GM12875 (cell line): Measurements from ENCODE around the gene RHOH.

Experiments used
- H3K4me3 ChIP-seq: one replicate; pipeline ENCODE4 v1.5.1; 2011; ENCODE audit warnings: low read depth, low read length, control low read depth
- TF ChIP-seq, protein P1 (sequence below): IDR thresholded peaks from 2 replicates; pipeline ENCODE4 v1.5.1; 2011; ENCODE audit warnings: low read depth, mild to moderate bottlenecking, control low read depth, inconsistent platforms, low read length, moderate library complexity, borderline replicate concordance; ENCODE audit not compliant: insufficient read depth

RHOH gene

DNA sequence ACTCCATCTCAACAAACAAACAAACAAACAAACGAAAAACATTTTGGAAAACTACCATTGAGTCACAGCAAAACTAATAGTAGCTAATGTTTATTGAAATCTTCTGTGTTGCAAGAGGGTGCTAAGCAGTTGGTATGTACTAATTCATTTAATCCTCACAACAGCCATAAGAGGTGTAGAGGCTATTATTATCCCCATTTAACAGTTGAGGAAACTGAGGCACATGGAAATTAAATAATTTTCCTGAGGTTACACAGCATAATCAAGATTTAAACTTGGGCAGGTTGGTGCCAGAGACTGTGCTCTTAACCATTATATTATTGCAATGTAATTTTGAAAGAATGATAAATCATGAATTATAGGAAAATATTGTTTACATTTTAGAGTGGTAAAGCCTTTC is 17.5 kb upstream of the RHOH start:
- TF ChIP-seq, protein P1, sequence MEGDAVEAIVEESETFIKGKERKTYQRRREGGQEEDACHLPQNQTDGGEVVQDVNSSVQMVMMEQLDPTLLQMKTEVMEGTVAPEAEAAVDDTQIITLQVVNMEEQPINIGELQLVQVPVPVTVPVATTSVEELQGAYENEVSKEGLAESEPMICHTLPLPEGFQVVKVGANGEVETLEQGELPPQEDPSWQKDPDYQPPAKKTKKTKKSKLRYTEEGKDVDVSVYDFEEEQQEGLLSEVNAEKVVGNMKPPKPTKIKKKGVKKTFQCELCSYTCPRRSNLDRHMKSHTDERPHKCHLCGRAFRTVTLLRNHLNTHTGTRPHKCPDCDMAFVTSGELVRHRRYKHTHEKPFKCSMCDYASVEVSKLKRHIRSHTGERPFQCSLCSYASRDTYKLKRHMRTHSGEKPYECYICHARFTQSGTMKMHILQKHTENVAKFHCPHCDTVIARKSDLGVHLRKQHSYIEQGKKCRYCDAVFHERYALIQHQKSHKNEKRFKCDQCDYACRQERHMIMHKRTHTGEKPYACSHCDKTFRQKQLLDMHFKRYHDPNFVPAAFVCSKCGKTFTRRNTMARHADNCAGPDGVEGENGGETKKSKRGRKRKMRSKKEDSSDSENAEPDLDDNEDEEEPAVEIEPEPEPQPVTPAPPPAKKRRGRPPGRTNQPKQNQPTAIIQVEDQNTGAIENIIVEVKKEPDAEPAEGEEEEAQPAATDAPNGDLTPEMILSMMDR, result no peak

GRCh38 chr4:40180356-40180755 is 16.5 kb upstream of the RHOH start:
- H3K4me3 ChIP-seq, result no peak overlapping the region
- TF ChIP-seq, protein P1, result no peak

More for the DNA sequence above, 17.5 kb upstream of the RHOH start:
- no peak overlapping the region for H3K4me3 ChIP-seq

DNA sequence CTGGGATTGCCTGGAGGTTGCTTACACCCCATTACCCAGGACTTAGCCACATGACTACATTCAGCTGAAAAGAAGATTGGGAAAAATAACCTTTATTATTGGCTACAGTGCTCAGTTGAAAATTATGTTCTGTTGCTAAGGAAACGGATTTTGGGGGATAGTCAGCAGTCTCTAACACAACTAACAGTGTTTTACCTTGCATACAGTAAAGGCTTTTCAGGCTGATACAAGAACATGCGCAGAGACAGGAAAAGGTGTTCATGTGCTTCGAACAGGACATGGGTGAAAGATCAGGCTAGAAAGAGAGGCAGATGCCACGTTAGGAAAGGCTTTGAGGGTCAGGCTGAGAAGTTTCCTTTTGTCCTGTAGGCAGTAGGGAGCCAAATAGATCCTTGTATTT is 14.8 kb upstream of the RHOH start:
- TF ChIP-seq, protein P1, result no peak
- no peak overlapping the region for H3K4me3 ChIP-seq

GRCh38 chr4:40182954-40183353 is 13.9 kb upstream of the RHOH start:
- TF ChIP-seq, protein P1, result no peak
- no peak overlapping the region for H3K4me3 ChIP-seq

- TF ChIP-seq, protein P1, result no peak
- no peak overlapping the region for H3K4me3 ChIP-seq
Observed at GRCh38 chr4:40183615-40184411, 13.0 kb upstream of the RHOH start.

DNA sequence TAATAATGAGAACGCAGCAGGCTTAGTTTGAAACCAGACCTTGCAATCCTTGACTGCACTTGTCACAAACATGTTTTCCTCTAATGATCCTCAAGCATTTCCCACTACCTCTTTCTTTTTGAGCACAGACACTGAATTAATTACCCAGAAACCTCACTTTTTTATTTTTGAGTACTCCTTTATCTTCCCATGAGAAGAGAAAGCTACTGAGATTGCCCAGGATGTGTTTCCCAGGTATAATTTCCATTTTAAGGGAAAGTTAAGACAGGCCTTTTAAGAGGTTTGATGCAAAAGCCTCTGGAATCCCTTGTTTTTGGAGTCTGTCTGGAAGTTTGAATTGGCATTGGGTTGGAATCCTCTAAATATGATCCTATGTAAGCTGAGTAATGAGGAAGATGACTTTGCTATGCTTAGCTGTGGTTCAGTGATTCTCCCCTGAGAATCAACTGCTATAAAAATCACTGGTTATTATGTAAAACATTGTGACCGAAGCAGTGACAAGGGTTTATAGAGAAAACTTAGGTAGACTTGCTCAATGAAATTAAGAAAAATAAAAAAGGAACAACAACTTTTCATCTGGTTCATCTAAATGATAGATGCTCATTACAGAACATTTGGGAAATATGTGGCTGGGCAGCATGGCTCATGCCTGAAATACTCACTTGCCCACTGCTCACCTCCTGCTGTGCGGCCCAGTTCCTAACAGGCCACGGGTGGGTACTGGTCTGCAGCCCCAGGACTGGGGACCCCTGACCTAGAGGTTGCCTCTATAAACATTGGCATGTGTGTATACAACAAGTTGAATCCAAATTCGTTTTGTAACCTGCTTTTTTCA is 10.8 kb upstream of the RHOH start:
- TF ChIP-seq, protein P1, result no peak

More for the DNA sequence above, 10.8 kb upstream of the RHOH start:
- no peak overlapping the region for H3K4me3 ChIP-seq
